Measurements from ENCODE around the gene USP34.

The USP34 gene

GRCh38 chr2:61282104-61282590 is 188.7 kb downstream of the USP34 start:
- TF ChIP-seq EGR1 (IDR thresholded peaks at IDR 0.05) (no peak), USF1 (IDR thresholded peaks at IDR 0.05) (no peak), TAF1 (IDR thresholded peaks at IDR 0.05; ENCODE audit: low read depth) (no peak), MAX (IDR thresholded peaks at IDR 0.05) (no peak), CREB1 (IDR thresholded peaks at IDR 0.05; ENCODE audit: low read depth) (no peak), FOXM1 (IDR thresholded peaks at IDR 0.05; ENCODE audit: borderline replicate concordance, low read depth) (no peak), TCF12 (IDR thresholded peaks at IDR 0.05; ENCODE audit: low read depth) (no peak), NFIC (IDR thresholded peaks at IDR 0.05) (no peak), REST (IDR thresholded peaks at IDR 0.05; ENCODE audit: low read depth) (no peak), CEBPB (IDR thresholded peaks at IDR 0.05) (no peak), ZBTB7A (IDR thresholded peaks at IDR 0.05; ENCODE audit: low read depth) (no peak)

- no peak for TF ChIP-seq TEAD4 (IDR thresholded peaks at IDR 0.05)
- TF ChIP-seq EP300 (IDR thresholded peaks at IDR 0.05; ENCODE audit: borderline replicate concordance), result no peak
Measured at GRCh38 chr2:61281321-61281720, 189.6 kb downstream of the USP34 start.

GRCh38 chr2:61277756-61278155 is 193.1 kb downstream of the USP34 start:
- TF ChIP-seq TAF1 (IDR thresholded peaks at IDR 0.05; ENCODE audit: low read depth), result no peak
- TF ChIP-seq ZBTB7A (IDR thresholded peaks at IDR 0.05; ENCODE audit: low read depth), result no peak
- TF ChIP-seq FOXM1 (IDR thresholded peaks at IDR 0.05; ENCODE audit: borderline replicate concordance, low read depth), result no peak
- TF ChIP-seq REST (IDR thresholded peaks at IDR 0.05; ENCODE audit: low read depth), result no peak
- no peak for TF ChIP-seq CEBPB (IDR thresholded peaks at IDR 0.05)
- TF ChIP-seq RAD21 (IDR thresholded peaks at IDR 0.05; ENCODE audit: low read depth), result no peak
- no peak for TF ChIP-seq NFIC (IDR thresholded peaks at IDR 0.05)
- no peak for TF ChIP-seq EGR1 (IDR thresholded peaks at IDR 0.05)
- no peak for TF ChIP-seq EP300 (IDR thresholded peaks at IDR 0.05; ENCODE audit: borderline replicate concordance)
- no peak for TF ChIP-seq TEAD4 (IDR thresholded peaks at IDR 0.05)
- no peak for TF ChIP-seq CREB1 (IDR thresholded peaks at IDR 0.05; ENCODE audit: low read depth)
- no peak for TF ChIP-seq YY1 (IDR thresholded peaks at IDR 0.05; ENCODE audit: low read depth)
- TF ChIP-seq MAX (IDR thresholded peaks at IDR 0.05), result no peak
- no peak for TF ChIP-seq USF1 (IDR thresholded peaks at IDR 0.05)

- TF ChIP-seq CEBPB (IDR thresholded peaks at IDR 0.05) (no peak), REST (IDR thresholded peaks at IDR 0.05; ENCODE audit: low read depth) (no peak), FOXM1 (IDR thresholded peaks at IDR 0.05; ENCODE audit: borderline replicate concordance, low read depth) (no peak), YY1 (IDR thresholded peaks at IDR 0.05; ENCODE audit: low read depth) (no peak), TAF1 (IDR thresholded peaks at IDR 0.05; ENCODE audit: low read depth) (no peak), EGR1 (IDR thresholded peaks at IDR 0.05) (no peak), USF1 (IDR thresholded peaks at IDR 0.05) (no peak), EP300 (IDR thresholded peaks at IDR 0.05; ENCODE audit: borderline replicate concordance) (no peak), MAX (IDR thresholded peaks at IDR 0.05) (no peak), ZBTB7A (IDR thresholded peaks at IDR 0.05; ENCODE audit: low read depth) (no peak)
Measured at GRCh38 chr2:61275575-61276184, 195.2 kb downstream of the USP34 start.

Measured in Ishikawa (cell line).